T-helper 2 cell treated with Interferon-gamma antibody and Interleukin-4, amounts not matched to agents 5 μg/mL and 100 μg/mL, for 36 hours (primary cell): Measurements from ENCODE around the gene SCAF1.
A peak's percentile ranks its signal among the peaks of the same experiment; 100 is the strongest.

Experiments used
- DNase-seq: peaks from one replicate; pipeline ENCODE4 v3.0.0; 2021; ENCODE audit warnings: low spot score
- H3K27ac Mint-ChIP-seq: one replicate; pipeline ENCODE4 v1.8.0; 2021; ENCODE audit warnings: mild to moderate bottlenecking, mixed read lengths
- H3K27me3 Mint-ChIP-seq: one replicate; pipeline ENCODE4 v1.8.0; 2021; ENCODE audit warnings: low read depth, mixed read lengths
- H3K36me3 Mint-ChIP-seq: one replicate; pipeline ENCODE4 v1.8.0; 2021; ENCODE audit warnings: low read depth, mixed read lengths
- H3K4me1 Mint-ChIP-seq: one replicate; pipeline ENCODE4 v1.8.0; 2021; ENCODE audit warnings: low read depth, mixed read lengths
- H3K4me3 Mint-ChIP-seq: one replicate; pipeline ENCODE4 v1.8.0; 2022; ENCODE audit warnings: mild to moderate bottlenecking, moderate library complexity, mixed read lengths
- H3K9me3 Mint-ChIP-seq: one replicate; pipeline ENCODE4 v1.8.0; 2021; ENCODE audit warnings: mixed read lengths

Gene SCAF1

GRCh38 chr19:49687150-49687549 lies 45.1 kb downstream of the SCAF1 start:
- H3K27me3 Mint-ChIP-seq: peaks cover 9% of the 10 kb centered on the region
- H3K27ac Mint-ChIP-seq: no peak overlapping the region
- DNase-seq: no peak
- no peak overlapping the region for H3K4me3 Mint-ChIP-seq
- peaks cover 19% of the 10 kb centered on the region for H3K4me1 Mint-ChIP-seq
- no peaks in the 10 kb centered on the region for H3K9me3 Mint-ChIP-seq
- peaks cover 31% of the 10 kb centered on the region for H3K36me3 Mint-ChIP-seq

GRCh38 chr19:49687566-49688316 lies 45.7 kb downstream of the SCAF1 start:
- H3K36me3 Mint-ChIP-seq: peaks cover 27% of the 10 kb centered on the region
- H3K4me3 Mint-ChIP-seq: no peak overlapping the region
- H3K4me1 Mint-ChIP-seq: peaks cover 16% of the 10 kb centered on the region
- peaks cover 14% of the 10 kb centered on the region for H3K27me3 Mint-ChIP-seq
- DNase-seq: no peak
- no peaks in the 10 kb centered on the region for H3K9me3 Mint-ChIP-seq
- no peak overlapping the region for H3K27ac Mint-ChIP-seq

- no peak overlapping the region for H3K27ac Mint-ChIP-seq
- no peaks in the 10 kb centered on the region for H3K9me3 Mint-ChIP-seq
- H3K27me3 Mint-ChIP-seq: peaks cover 17% of the 10 kb centered on the region
- no peak overlapping the region for H3K4me3 Mint-ChIP-seq
- peaks cover 26% of the 10 kb centered on the region for H3K36me3 Mint-ChIP-seq
- H3K4me1 Mint-ChIP-seq: peaks cover 16% of the 10 kb centered on the region
- no peak for DNase-seq
Measured at GRCh38 chr19:49688531-49689132, 46.6 kb downstream of the SCAF1 start.

GRCh38 chr19:49689133-49690078 lies 47.4 kb downstream of the SCAF1 start, which contains the start of gene ADM5:
ADM5 (plus strand) TSS chr19:49689594; CDS start chr19:49689838, 244 bp downstream.
- Mint-ChIP-seq H3K4me3 (peak within 1 kb of the TSS; percentile 81), H3K4me1 (peaks cover 16% of the 10 kb centered on the region), H3K9me3 (no peaks in the 10 kb centered on the region), H3K36me3 (peaks cover 19% of the 10 kb centered on the region), H3K27ac (no peak within 1 kb of the TSS), H3K27me3 (peaks cover 17% of the 10 kb centered on the region)
- no peak for DNase-seq

- H3K4me3 Mint-ChIP-seq: peak overlapping the region; percentile 81
- H3K27ac Mint-ChIP-seq: no peak overlapping the region
- peaks cover 16% of the 10 kb centered on the region for H3K4me1 Mint-ChIP-seq
- no peaks in the 10 kb centered on the region for H3K9me3 Mint-ChIP-seq
- H3K27me3 Mint-ChIP-seq: peaks cover 17% of the 10 kb centered on the region
- DNase-seq: no peak
- peaks cover 19% of the 10 kb centered on the region for H3K36me3 Mint-ChIP-seq
Measured at GRCh38 chr19:49690079-49690655, 48.2 kb downstream of the SCAF1 start.

GRCh38 chr19:49690656-49691242 lies 48.7 kb downstream of the SCAF1 start, which contains the start of gene CPT1C:
CPT1C (plus strand) TSS chr19:49691116; CDS start chr19:49692253, 1,137 bp downstream.
- Mint-ChIP-seq H3K4me3 (peak within 1 kb of the TSS; percentile 81), H3K27ac (peak within 1 kb of the TSS; percentile 39), H3K4me1 (peaks cover 16% of the 10 kb centered on the region), H3K27me3 (peaks cover 17% of the 10 kb centered on the region), H3K9me3 (no peaks in the 10 kb centered on the region), H3K36me3 (peaks cover 15% of the 10 kb centered on the region)
- peak; percentile 45 for DNase-seq

- no peaks in the 10 kb centered on the region for H3K9me3 Mint-ChIP-seq
- H3K4me3 Mint-ChIP-seq: peak overlapping the region; percentile 81
- H3K27ac Mint-ChIP-seq: no peak overlapping the region
- peaks cover 16% of the 10 kb centered on the region for H3K4me1 Mint-ChIP-seq
- no peak for DNase-seq
- H3K36me3 Mint-ChIP-seq: peaks cover 12% of the 10 kb centered on the region
- peaks cover 17% of the 10 kb centered on the region for H3K27me3 Mint-ChIP-seq
Measured at GRCh38 chr19:49691243-49692146, 49.5 kb downstream of the SCAF1 start.

GRCh38 chr19:49692147-49692506 lies 50.1 kb downstream of the SCAF1 start:
- no peaks in the 10 kb centered on the region for H3K9me3 Mint-ChIP-seq
- peaks cover 17% of the 10 kb centered on the region for H3K27me3 Mint-ChIP-seq
- no peak overlapping the region for H3K27ac Mint-ChIP-seq
- no peak overlapping the region for H3K4me3 Mint-ChIP-seq
- peaks cover 15% of the 10 kb centered on the region for H3K4me1 Mint-ChIP-seq
- H3K36me3 Mint-ChIP-seq: peaks cover 9% of the 10 kb centered on the region
- DNase-seq: no peak

GRCh38 chr19:49696115-49696514 lies 54.1 kb downstream of the SCAF1 start:
- Mint-ChIP-seq H3K4me1 (peaks cover under 1% of the 10 kb centered on the region), H3K9me3 (no peaks in the 10 kb centered on the region), H3K27ac (no peak overlapping the region), H3K4me3 (no peak overlapping the region), H3K27me3 (peaks cover 8% of the 10 kb centered on the region), H3K36me3 (no peaks in the 10 kb centered on the region)
- no peak for DNase-seq

GRCh38 chr19:49696865-49697264 lies 54.9 kb downstream of the SCAF1 start:
- H3K36me3 Mint-ChIP-seq: no peaks in the 10 kb centered on the region
- no peak for DNase-seq
- H3K9me3 Mint-ChIP-seq: no peaks in the 10 kb centered on the region
- no peak overlapping the region for H3K4me3 Mint-ChIP-seq
- H3K4me1 Mint-ChIP-seq: no peaks in the 10 kb centered on the region
- no peak overlapping the region for H3K27ac Mint-ChIP-seq
- H3K27me3 Mint-ChIP-seq: peaks cover 8% of the 10 kb centered on the region

- no peaks in the 10 kb centered on the region for H3K4me1 Mint-ChIP-seq
- no peaks in the 10 kb centered on the region for H3K9me3 Mint-ChIP-seq
- H3K36me3 Mint-ChIP-seq: no peaks in the 10 kb centered on the region
- H3K4me3 Mint-ChIP-seq: no peak overlapping the region
- no peaks in the 10 kb centered on the region for H3K27me3 Mint-ChIP-seq
- H3K27ac Mint-ChIP-seq: no peak overlapping the region
- no peak for DNase-seq
Measured at GRCh38 chr19:49699364-49699763, 57.4 kb downstream of the SCAF1 start.

- no peak overlapping the region for H3K27ac Mint-ChIP-seq
- no peak for DNase-seq
- no peaks in the 10 kb centered on the region for H3K9me3 Mint-ChIP-seq
- H3K27me3 Mint-ChIP-seq: no peaks in the 10 kb centered on the region
- no peaks in the 10 kb centered on the region for H3K4me1 Mint-ChIP-seq
- H3K36me3 Mint-ChIP-seq: no peaks in the 10 kb centered on the region
- H3K4me3 Mint-ChIP-seq: no peak overlapping the region
Measured at GRCh38 chr19:49700563-49700962, 58.6 kb downstream of the SCAF1 start.
